GM12874 (cell line): ENCODE measurements around the gene HEG1.

ENCODE experiments used
- TF ChIP-seq, protein P1 (sequence below): IDR thresholded peaks from 2 replicates; pipeline ENCODE4 v1.5.1; 2011; ENCODE audit warnings: low read depth, mild to moderate bottlenecking, control low read depth, low read length, moderate library complexity; ENCODE audit not compliant: insufficient read depth

HEG1 gene

DNA sequence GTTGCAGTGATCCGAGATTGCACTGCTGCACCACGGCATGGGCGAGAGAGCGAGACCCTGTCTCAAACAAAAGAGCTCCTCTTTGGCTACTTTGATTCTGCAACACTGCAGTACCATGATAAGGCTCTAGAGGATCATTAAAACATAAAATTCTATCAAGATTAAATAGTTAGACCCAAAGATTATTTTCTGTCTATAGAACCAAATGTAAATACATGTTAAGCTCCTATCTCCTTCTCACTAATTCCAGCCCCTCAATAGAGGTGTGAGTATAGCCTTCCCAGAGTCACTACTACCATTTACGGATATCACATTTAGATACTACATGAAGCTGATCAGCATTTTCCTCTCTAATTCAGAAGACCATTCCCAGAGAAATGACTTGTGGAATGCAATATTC lies 116.9 kb downstream of the HEG1 start:
- TF ChIP-seq, protein P1, sequence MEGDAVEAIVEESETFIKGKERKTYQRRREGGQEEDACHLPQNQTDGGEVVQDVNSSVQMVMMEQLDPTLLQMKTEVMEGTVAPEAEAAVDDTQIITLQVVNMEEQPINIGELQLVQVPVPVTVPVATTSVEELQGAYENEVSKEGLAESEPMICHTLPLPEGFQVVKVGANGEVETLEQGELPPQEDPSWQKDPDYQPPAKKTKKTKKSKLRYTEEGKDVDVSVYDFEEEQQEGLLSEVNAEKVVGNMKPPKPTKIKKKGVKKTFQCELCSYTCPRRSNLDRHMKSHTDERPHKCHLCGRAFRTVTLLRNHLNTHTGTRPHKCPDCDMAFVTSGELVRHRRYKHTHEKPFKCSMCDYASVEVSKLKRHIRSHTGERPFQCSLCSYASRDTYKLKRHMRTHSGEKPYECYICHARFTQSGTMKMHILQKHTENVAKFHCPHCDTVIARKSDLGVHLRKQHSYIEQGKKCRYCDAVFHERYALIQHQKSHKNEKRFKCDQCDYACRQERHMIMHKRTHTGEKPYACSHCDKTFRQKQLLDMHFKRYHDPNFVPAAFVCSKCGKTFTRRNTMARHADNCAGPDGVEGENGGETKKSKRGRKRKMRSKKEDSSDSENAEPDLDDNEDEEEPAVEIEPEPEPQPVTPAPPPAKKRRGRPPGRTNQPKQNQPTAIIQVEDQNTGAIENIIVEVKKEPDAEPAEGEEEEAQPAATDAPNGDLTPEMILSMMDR, result no peak

DNA sequence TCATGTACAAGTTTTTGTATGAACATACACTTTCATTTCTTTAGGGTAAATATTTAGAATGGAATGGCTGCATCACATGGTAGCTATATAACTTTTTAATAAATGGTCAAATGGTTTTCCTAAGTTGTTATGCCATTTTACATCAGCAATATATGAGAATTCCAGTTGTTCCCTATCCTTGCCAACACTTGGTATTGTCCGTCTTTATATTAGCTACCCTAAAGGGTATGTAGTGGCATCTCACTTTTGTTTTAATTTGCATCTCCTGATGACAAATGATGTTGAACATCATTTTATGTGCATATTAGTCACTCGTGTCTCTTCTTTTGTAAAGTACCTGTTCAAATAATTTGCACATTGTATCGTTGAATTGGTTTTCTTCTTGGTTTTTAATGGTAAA lies 118.7 kb downstream of the HEG1 start:
- TF ChIP-seq, protein P1, result no peak

DNA sequence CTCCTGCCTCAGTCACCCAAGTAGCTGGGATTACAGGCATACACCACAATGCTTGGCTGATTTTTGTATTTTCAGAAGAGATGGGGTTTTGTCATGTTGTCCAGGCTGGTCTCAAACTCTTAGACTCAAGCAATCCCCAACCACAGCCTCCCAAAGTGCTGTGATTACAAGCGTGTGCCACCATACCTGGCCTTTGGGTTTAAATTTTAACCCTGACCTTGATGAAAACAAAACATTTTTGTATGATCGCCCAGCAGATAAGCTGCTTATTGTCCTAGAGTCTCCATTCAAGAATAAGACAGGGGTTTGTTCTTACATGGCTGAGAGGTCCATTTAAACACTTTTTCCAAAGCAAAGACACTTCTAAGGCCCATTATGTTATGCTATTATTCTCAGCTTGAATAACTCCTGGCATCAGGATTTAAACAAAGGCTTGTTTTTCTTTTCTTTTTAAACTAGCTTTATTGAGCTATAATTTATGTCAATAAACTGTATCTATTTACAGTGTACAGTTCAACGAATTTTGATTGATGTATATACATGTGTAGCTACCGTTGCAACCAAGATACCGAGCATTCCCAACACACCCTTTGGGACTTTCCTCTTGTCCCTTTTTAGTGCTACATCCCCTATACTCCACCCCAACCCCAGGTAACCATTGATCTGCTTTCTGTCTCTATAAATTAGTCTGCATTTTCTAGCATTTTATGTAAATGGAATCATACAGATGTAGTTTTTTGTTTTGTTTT lies 119.8 kb downstream of the HEG1 start:
- TF ChIP-seq, protein P1, result no peak

DNA sequence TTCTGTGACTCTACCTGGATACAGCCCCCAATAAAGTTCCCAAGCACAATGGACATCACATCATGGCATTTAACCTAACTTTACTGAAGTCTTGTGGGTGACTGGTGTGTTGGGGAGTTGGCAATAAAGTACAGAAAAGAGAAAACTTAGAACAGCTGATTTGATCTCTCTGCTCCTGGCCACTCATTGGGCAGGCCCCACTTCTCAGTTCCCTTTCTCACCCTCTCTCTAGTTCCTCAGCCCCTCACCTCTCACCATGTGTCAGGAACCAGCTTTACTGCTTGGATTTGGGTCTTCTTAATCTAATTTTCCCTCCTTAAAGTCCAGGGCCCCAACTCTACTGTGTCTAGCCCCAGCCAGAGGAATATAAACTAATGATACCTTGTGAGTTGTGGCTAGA lies 120.5 kb downstream of the HEG1 start:
- TF ChIP-seq, protein P1, result no peak

DNA sequence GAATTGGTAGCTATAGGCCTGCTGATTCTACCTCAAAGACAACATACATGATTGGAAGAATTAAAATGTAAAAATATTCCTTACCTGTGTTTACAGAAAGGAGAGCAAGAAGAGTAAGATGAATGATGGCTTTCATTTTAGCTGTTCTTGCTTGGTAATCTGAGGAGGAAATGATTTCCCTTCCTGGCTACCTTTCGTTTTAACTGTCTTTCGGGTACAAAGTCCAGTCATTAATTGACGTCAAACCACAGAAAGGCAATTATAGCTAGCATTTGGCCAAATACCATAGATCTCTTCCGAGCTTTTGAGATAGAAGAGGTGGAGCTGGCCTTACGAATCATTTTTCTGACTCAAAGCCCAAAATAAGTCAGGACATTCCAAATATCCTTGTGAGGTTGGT lies 121.2 kb downstream of the HEG1 start, which contains the start of gene MUC13:
Gene MUC13 (minus strand): TSS at position 175 of the 400 bp plus-strand sequence. CDS start 39 bp downstream, at position 136.
- TF ChIP-seq, protein P1, result no peak

DNA sequence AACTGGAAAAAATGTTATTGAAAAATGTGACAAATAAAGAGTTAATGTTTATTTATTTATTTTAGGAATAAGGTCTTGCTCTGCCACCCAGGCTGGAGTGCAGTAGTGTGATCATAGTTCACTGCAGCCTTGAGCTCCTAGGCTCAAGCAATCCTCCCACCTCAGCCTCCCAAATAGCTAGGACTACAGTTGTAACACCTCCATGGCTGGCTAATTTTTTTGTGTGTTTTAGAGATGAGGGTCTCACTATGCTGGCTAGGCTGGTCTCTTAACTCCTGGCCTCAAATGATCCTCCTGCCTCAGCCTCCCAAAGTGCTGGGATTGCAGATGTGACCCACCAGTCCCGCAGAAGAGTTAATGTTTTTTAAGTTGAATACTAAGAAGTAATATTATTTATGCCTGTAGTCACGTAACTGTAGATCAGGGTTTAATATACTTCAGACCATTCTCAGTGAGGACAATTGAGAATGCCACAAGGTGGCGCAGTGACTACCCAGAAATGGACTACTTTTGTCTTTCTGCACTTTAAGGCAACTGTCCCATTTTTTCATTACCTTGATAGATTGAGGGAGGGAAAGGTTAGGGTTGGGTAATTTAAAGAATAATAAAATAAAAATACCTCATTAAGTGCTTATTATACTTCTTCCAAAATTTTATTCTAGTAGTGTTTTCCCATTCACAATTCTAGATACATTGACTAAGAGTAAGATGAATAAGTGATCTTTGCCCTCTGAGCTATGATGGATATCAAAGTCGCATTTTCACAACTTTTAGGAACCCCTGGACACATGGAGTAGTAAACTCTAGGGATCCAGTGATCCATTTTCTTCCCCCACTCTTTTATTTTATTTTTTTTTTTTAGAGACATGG lies 127.2 kb downstream of the HEG1 start:
- TF ChIP-seq, protein P1, result peak; percentile 55

DNA sequence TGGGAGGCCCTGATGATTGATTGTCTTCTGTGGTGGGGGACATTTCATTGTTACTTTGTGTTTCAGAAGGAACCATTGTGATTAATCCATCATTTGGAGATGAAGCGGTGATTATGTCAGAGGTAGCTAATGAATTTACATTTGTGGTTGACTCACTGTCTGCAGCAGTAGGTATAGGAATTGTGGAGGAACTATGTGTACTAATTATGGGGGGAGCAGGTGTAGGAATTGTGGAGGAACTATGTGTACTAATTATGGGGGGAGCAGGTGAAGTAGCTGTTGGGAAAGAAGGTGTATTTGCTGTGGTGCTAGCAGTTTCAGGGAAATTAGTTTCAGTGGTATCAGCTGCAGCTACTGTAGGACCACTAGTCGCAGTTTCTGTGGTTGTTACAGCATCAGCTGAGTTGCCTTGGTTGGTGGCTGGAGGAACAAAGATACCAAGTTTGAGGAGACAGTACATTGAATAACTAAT lies 128.2 kb downstream of the HEG1 start:
- TF ChIP-seq, protein P1, result no peak
